Osteoblast (primary cell): Measurements from ENCODE around the gene GRAMD1A. TPM values are rescaled to one million over a fixed set of nuclear protein-coding genes. Genes with fewer than 3 reads are reported as not detected.

Source experiments
- DNase-seq: peaks from one replicate; pipeline ENCODE4 v3.0.0; 2011; ENCODE audit warnings: low spot score, mixed read lengths; ENCODE audit not compliant: insufficient read length; ENCODE audit errors: missing footprints
- H2AFZ ChIP-seq: 2 replicates; pipeline ENCODE4 v1.6.0; 2011; ENCODE audit warnings: mild to moderate bottlenecking, low read length
- H3K27ac ChIP-seq: 2 replicates; pipeline ENCODE4 v1.5.1; 2011; ENCODE audit warnings: mild to moderate bottlenecking, low read depth, low read length, moderate library complexity
- H3K27me3 ChIP-seq: 2 replicates; pipeline ENCODE4 v1.6.0; 2012; ENCODE audit warnings: mild to moderate bottlenecking, control low read depth, inconsistent platforms, low read length, moderate library complexity; ENCODE audit not compliant: insufficient read depth
- H3K36me3 ChIP-seq: 2 replicates; pipeline ENCODE4 v1.5.1; 2011; ENCODE audit warnings: mild to moderate bottlenecking, low read length, control low read depth, moderate library complexity; ENCODE audit not compliant: insufficient read depth
- H3K4me1 ChIP-seq: 2 replicates; pipeline ENCODE4 v1.5.1; 2011; ENCODE audit warnings: mild to moderate bottlenecking, low read length, control low read depth, moderate library complexity; ENCODE audit not compliant: insufficient read depth
- H3K4me2 ChIP-seq: 2 replicates; pipeline ENCODE4 v1.6.0; 2011; ENCODE audit warnings: mild to moderate bottlenecking, low read length; ENCODE audit not compliant: insufficient read depth
- H3K4me3 ChIP-seq: fragments of 200-600 bp; sonication (generic); 3 replicates; pipeline ENCODE4 v1.5.1; 2012; ENCODE audit warnings: mild to moderate bottlenecking, low read length, inconsistent platforms; ENCODE audit not compliant: insufficient read depth
- H3K79me2 ChIP-seq: 2 replicates; pipeline ENCODE4 v1.6.0; 2012; ENCODE audit warnings: mild to moderate bottlenecking, low read length, control low read depth, inconsistent platforms; ENCODE audit not compliant: insufficient read depth
- H3K9me3 ChIP-seq: 2 replicates; pipeline ENCODE4 v1.5.1; 2011; ENCODE audit warnings: low read depth, low read length, control low read depth
- H4K20me1 ChIP-seq: 2 replicates; pipeline ENCODE4 v1.6.0; 2012; ENCODE audit warnings: mild to moderate bottlenecking, low read length, control low read depth; ENCODE audit not compliant: insufficient read depth
- CTCF ChIP-seq: IDR thresholded peaks from 2 replicates; pipeline ENCODE4 v1.5.1; 2011; ENCODE audit warnings: mild to moderate bottlenecking, low read depth, low read length, moderate library complexity; ENCODE audit errors: extremely low read depth
- total RNA-seq: library from RNA; depleted of rRNA; stranded (reverse); fragments of >200 nt; gene quantifications from 2 replicates; pipeline ENCODE4 v1.2.3, GENCODE V29; 2012

GRAMD1A gene
- total RNA-seq, 1 donor, result 29.7 TPM

- TF ChIP-seq CTCF, result no peak
- H3K9me3 ChIP-seq, result no peaks in the 10 kb centered on the region
- H3K36me3 ChIP-seq, result no peaks in the 10 kb centered on the region
- H3K4me2 ChIP-seq, result no peak overlapping the region
- no peaks in the 10 kb centered on the region for H3K79me2 ChIP-seq
- H3K4me1 ChIP-seq, result no peaks in the 10 kb centered on the region
- H3K27me3 ChIP-seq, result no peaks in the 10 kb centered on the region
- no peak overlapping the region for H2AFZ ChIP-seq
- H3K27ac ChIP-seq, result no peak overlapping the region
- no peaks in the 10 kb centered on the region for H4K20me1 ChIP-seq
- no peak overlapping the region for H3K4me3 ChIP-seq
- DNase-seq, result no peak
Measured at GRCh38 chr19:35051796-35052195, 51.7 kb downstream of the GRAMD1A start.

GRCh38 chr19:35052599-35053190 lies 52.6 kb downstream of the GRAMD1A start:
- no peak overlapping the region for H3K27ac ChIP-seq
- H3K79me2 ChIP-seq, result no peaks in the 10 kb centered on the region
- no peaks in the 10 kb centered on the region for H3K36me3 ChIP-seq
- no peaks in the 10 kb centered on the region for H3K9me3 ChIP-seq
- no peak for TF ChIP-seq CTCF
- no peak overlapping the region for H3K4me2 ChIP-seq
- H3K27me3 ChIP-seq, result no peaks in the 10 kb centered on the region
- no peak overlapping the region for H3K4me3 ChIP-seq
- H3K4me1 ChIP-seq, result no peaks in the 10 kb centered on the region
- DNase-seq, result no peak
- no peak overlapping the region for H2AFZ ChIP-seq
- H4K20me1 ChIP-seq, result no peaks in the 10 kb centered on the region

- H3K79me2 ChIP-seq, result no peaks in the 10 kb centered on the region
- no peak for TF ChIP-seq CTCF
- no peak overlapping the region for H3K4me3 ChIP-seq
- H3K4me2 ChIP-seq, result no peak overlapping the region
- no peaks in the 10 kb centered on the region for H3K4me1 ChIP-seq
- H4K20me1 ChIP-seq, result no peaks in the 10 kb centered on the region
- H3K9me3 ChIP-seq, result no peaks in the 10 kb centered on the region
- no peak overlapping the region for H3K27ac ChIP-seq
- H3K27me3 ChIP-seq, result no peaks in the 10 kb centered on the region
- H2AFZ ChIP-seq, result no peak overlapping the region
- no peaks in the 10 kb centered on the region for H3K36me3 ChIP-seq
- DNase-seq, result no peak
Measured at GRCh38 chr19:35053667-35054293, 53.7 kb downstream of the GRAMD1A start.

GRCh38 chr19:35054626-35055025 lies 54.5 kb downstream of the GRAMD1A start:
- no peaks in the 10 kb centered on the region for H3K4me1 ChIP-seq
- H4K20me1 ChIP-seq, result no peaks in the 10 kb centered on the region
- H3K4me3 ChIP-seq, result no peak overlapping the region
- no peak for DNase-seq
- no peaks in the 10 kb centered on the region for H3K79me2 ChIP-seq
- no peak overlapping the region for H3K4me2 ChIP-seq
- H3K27ac ChIP-seq, result no peak overlapping the region
- H3K27me3 ChIP-seq, result no peaks in the 10 kb centered on the region
- TF ChIP-seq CTCF, result no peak
- no peaks in the 10 kb centered on the region for H3K36me3 ChIP-seq
- H2AFZ ChIP-seq, result no peak overlapping the region
- H3K9me3 ChIP-seq, result no peaks in the 10 kb centered on the region
